Mammary epithelial cell (primary cell): ENCODE results near the gene NUF2.

ENCODE experiments used
- CTCF ChIP-seq, 2 donors: IDR thresholded peaks in 1 of 2; conservative IDR thresholded peaks in 1 of 2; 2 replicates each; pipeline ENCODE4 v1.5.1; 2011 to 2012; ENCODE audit warnings: inconsistent platforms in 2 of 2, low read length in 2 of 2, mild to moderate bottlenecking in 2 of 2, control low read depth in 1 of 2, low read depth in 1 of 2; ENCODE audit not compliant: insufficient read depth in 1 of 2; ENCODE audit errors: extremely low read depth in 1 of 2
- EZH2 ChIP-seq: IDR thresholded peaks from 2 replicates; pipeline ENCODE4 v1.6.1; 2012; ENCODE audit warnings: low read length, inconsistent platforms, borderline replicate concordance

GRCh38 chr1:163351912-163352311 is 30.2 kb downstream of the NUF2 start:
- no peak for TF ChIP-seq EZH2
- no peak for TF ChIP-seq CTCF (conservative IDR thresholded peaks at IDR 0.05 in 1 of 2, IDR thresholded peaks at IDR 0.05 in 1 of 2; ENCODE audit: extremely low read depth in 1 of 2, insufficient read depth in 1 of 2, low read depth in 1 of 2, low read length in 2 of 2)
